Esophagus muscularis mucosa (tissue), 4 donors: ENCODE measurements around the gene KRT13. TPM values are rescaled to one million over a fixed set of nuclear protein-coding genes. Genes with fewer than 3 reads are reported as not detected.

Experiments used
- DNase-seq: peaks from one replicate; pipeline ENCODE4 v3.0.0-alpha.2; 2017; ENCODE audit errors: extremely low spot score
- H3K27ac ChIP-seq, 4 donors: fragments of 200-600 bp; sonication (generic); replicated peaks in 1 of 4; 1 replicate in 3 of 4; 2 replicates in 1 of 4; pipeline ENCODE4 v1.5.1; 2016 to 2019; ENCODE audit warnings: mild to moderate bottlenecking in 1 of 4
- H3K27me3 ChIP-seq, 4 donors: fragments of 200-600 bp; sonication (generic); one replicate each; pipeline versions ENCODE4 v1.5.1 to v1.6.0; 2016 to 2019
- H3K36me3 ChIP-seq, 4 donors: fragments of 200-600 bp; sonication (generic); one replicate each; pipeline ENCODE4 v1.5.1; 2016 to 2019
- H3K4me1 ChIP-seq, 4 donors: fragments of 200-600 bp; sonication (generic); one replicate each; pipeline ENCODE4 v1.5.1; 2016 to 2019
- H3K4me3 ChIP-seq, 4 donors: fragments of 200-600 bp; sonication (generic); 1 replicate in 2 of 4; 2 replicates in 2 of 4; pipeline ENCODE4 v1.5.1; 2016 to 2019; ENCODE audit warnings: mild to moderate bottlenecking in 4 of 4, moderate library complexity in 1 of 4
- H3K9me3 ChIP-seq, 4 donors: fragments of 200-600 bp; sonication (generic); 1 replicate in 3 of 4; 2 replicates in 1 of 4; pipeline ENCODE4 v1.5.1; 2016 to 2019
- CTCF ChIP-seq, 3 experiments: fragments of 200-600 bp in 2 of 3; fragments of 450-650 bp in 1 of 3; sonication (generic) in 2 of 3; IDR thresholded peaks; one replicate each; pipeline ENCODE4 v1.5.1; 2017 to 2019; ENCODE audit warnings: antibody characterized with exemption in 3 of 3, mild to moderate bottlenecking in 2 of 3, moderate library complexity in 1 of 3
- EP300 ChIP-seq: sonication (generic); formaldehyde crosslinking; IDR thresholded peaks from one replicate; pipeline ENCODE4 v1.6.1; 2017; ENCODE audit warnings: antibody characterized with exemption
- POLR2A ChIP-seq: fragments of 450-650 bp; IDR thresholded peaks from one replicate; pipeline ENCODE4 v1.6.1; 2017; ENCODE audit warnings: antibody characterized with exemption, moderate library complexity, mild to moderate bottlenecking, low read depth
- POLR2AphosphoS5 ChIP-seq, 2 donors: sonication (generic); formaldehyde crosslinking; IDR thresholded peaks; one replicate each; pipeline ENCODE4 v1.6.1; 2017; ENCODE audit warnings: antibody characterized with exemption in 2 of 2
- WGBS: methylation state at CpG from one replicate; pipeline ENCODE4 v1.1.5; 2018; 5-methylcytosine and 5-hydroxymethylcytosine counted together
- intact Hi-C: fragments of 100-400 bp; cut with DNase I; formaldehyde crosslinking; loops from one replicate; pipeline ENCODE4 v1.15.1; 2023
- total RNA-seq, 4 donors: library from RNA; depleted of rRNA; stranded (reverse); fragments of >200 nt; gene quantifications; one replicate each; pipeline versions ENCODE4 v1.1.0 to v1.2.1, GENCODE V29; 2016

The KRT13 gene
- total RNA-seq, 4 donors from 2014 or later: 0.39 to 23.3 (median 0.52) TPM; not detected in 1

- Histone ChIP-seq H3K27me3 (peaks cover 0 to 9% (median 0%) of the 10 kb centered on the region in 4 donors), H3K4me3 (no peak overlapping the region), H3K4me1 (no peaks in the 10 kb centered on the region), H3K27ac (no peak overlapping the region), H3K9me3 (no peaks in the 10 kb centered on the region), H3K36me3 (no peaks in the 10 kb centered on the region)
- intact Hi-C loops: no loop called here
- TF ChIP-seq POLR2AphosphoS5 (IDR thresholded peaks at IDR 0.05): no peak
- no peak for TF ChIP-seq EP300
- TF ChIP-seq POLR2A: no peak
- no peak for TF ChIP-seq CTCF (IDR thresholded peaks at IDR 0.05)
- WGBS: 70% methylated on average over 5 of the region's 5 CpGs
- DNase-seq: no peak
Measured at GRCh38 chr17:41538565-41538991, 33.2 kb upstream of the KRT13 start.

GRCh38 chr17:41537990-41538389, 32.6 kb upstream of the KRT13 start:
- Histone ChIP-seq H3K27me3 (peaks cover 0 to 9% (median 0%) of the 10 kb centered on the region in 4 donors), H3K9me3 (no peaks in the 10 kb centered on the region), H3K27ac (no peak overlapping the region), H3K4me3 (no peak overlapping the region), H3K36me3 (no peaks in the 10 kb centered on the region), H3K4me1 (no peaks in the 10 kb centered on the region)
- intact Hi-C loops: no loop called here
- no peak for DNase-seq
- 94% methylated on average over 9 of the region's 9 CpGs for WGBS
- TF ChIP-seq POLR2A: no peak
- TF ChIP-seq CTCF (IDR thresholded peaks at IDR 0.05): no peak
- no peak for TF ChIP-seq EP300
- no peak for TF ChIP-seq POLR2AphosphoS5 (IDR thresholded peaks at IDR 0.05)

GRCh38 chr17:41537614-41537954, 32.2 kb upstream of the KRT13 start:
- Histone ChIP-seq H3K4me3 (no peak overlapping the region), H3K27me3 (peaks cover 0 to 9% (median 0%) of the 10 kb centered on the region in 4 donors), H3K27ac (no peak overlapping the region), H3K9me3 (no peaks in the 10 kb centered on the region), H3K36me3 (no peaks in the 10 kb centered on the region), H3K4me1 (no peaks in the 10 kb centered on the region)
- intact Hi-C loops: no loop called here
- 96% methylated on average over 7 of the region's 7 CpGs for WGBS
- DNase-seq: no peak
- no peak for TF ChIP-seq EP300

- Histone ChIP-seq H3K9me3 (no peaks in the 10 kb centered on the region), H3K27me3 (peaks cover 0 to 9% (median 0%) of the 10 kb centered on the region in 4 donors), H3K27ac (no peak overlapping the region), H3K4me3 (no peak overlapping the region), H3K4me1 (no peaks in the 10 kb centered on the region), H3K36me3 (no peaks in the 10 kb centered on the region)
- no peak for TF ChIP-seq POLR2A
- no peak for TF ChIP-seq CTCF (IDR thresholded peaks at IDR 0.05)
- no peak for TF ChIP-seq EP300
- no peak for TF ChIP-seq POLR2AphosphoS5 (IDR thresholded peaks at IDR 0.05)
- WGBS: 80% methylated on average over 7 of the region's 7 CpGs
- DNase-seq: no peak
- intact Hi-C loops: no loop called here
Measured at GRCh38 chr17:41536741-41537613, 31.6 kb upstream of the KRT13 start.

- no peak overlapping the region for H3K27ac ChIP-seq
- H3K4me3 ChIP-seq: no peak overlapping the region
- no peak for DNase-seq
- intact Hi-C loops: no loop called here
- H3K27me3 ChIP-seq: peaks cover 0 to 15% (median 0%) of the 10 kb centered on the region in 4 donors
- no peaks in the 10 kb centered on the region for H3K4me1 ChIP-seq
- H3K36me3 ChIP-seq: no peaks in the 10 kb centered on the region
- no peak for TF ChIP-seq EP300
- no peak for TF ChIP-seq CTCF (IDR thresholded peaks at IDR 0.05)
- no peak for TF ChIP-seq POLR2A
- TF ChIP-seq POLR2AphosphoS5 (IDR thresholded peaks at IDR 0.05): no peak
- no peaks in the 10 kb centered on the region for H3K9me3 ChIP-seq
- 71% methylated on average over 6 of the region's 15 CpGs for WGBS
Measured at GRCh38 chr17:41535764-41536481, 30.5 kb upstream of the KRT13 start.
